Inferior parietal cortex (tissue), 1 donor: ENCODE data around the gene SLC66A1.
A peak's percentile ranks its signal among the peaks of the same experiment; 100 is the strongest.

Experiments
- DNase-seq: peaks from one replicate; pipeline ENCODE4 v3.0.0-alpha.2; 2016; ENCODE audit errors: extremely low spot score

Gene SLC66A1

GRCh38 chr1:19325368-19325957 lies 13.3 kb downstream of the SLC66A1 start:
- no peak for DNase-seq

- DNase-seq = no peak
Observed at GRCh38 chr1:19325958-19326747, 14.0 kb downstream of the SLC66A1 start.

GRCh38 chr1:19326748-19327065 lies 14.6 kb downstream of the SLC66A1 start:
- DNase-seq = no peak

- no peak for DNase-seq
Observed at GRCh38 chr1:19327301-19327700, 15.2 kb downstream of the SLC66A1 start.

- DNase-seq = no peak
Observed at GRCh38 chr1:19327736-19328135, 15.6 kb downstream of the SLC66A1 start.

- no peak for DNase-seq
Observed at GRCh38 chr1:19328486-19328885, 16.4 kb downstream of the SLC66A1 start.

GRCh38 chr1:19329188-19329587 lies 17.1 kb downstream of the SLC66A1 start:
- no peak for DNase-seq

- no peak for DNase-seq
Observed at GRCh38 chr1:19329611-19330010, 17.5 kb downstream of the SLC66A1 start.

DNA sequence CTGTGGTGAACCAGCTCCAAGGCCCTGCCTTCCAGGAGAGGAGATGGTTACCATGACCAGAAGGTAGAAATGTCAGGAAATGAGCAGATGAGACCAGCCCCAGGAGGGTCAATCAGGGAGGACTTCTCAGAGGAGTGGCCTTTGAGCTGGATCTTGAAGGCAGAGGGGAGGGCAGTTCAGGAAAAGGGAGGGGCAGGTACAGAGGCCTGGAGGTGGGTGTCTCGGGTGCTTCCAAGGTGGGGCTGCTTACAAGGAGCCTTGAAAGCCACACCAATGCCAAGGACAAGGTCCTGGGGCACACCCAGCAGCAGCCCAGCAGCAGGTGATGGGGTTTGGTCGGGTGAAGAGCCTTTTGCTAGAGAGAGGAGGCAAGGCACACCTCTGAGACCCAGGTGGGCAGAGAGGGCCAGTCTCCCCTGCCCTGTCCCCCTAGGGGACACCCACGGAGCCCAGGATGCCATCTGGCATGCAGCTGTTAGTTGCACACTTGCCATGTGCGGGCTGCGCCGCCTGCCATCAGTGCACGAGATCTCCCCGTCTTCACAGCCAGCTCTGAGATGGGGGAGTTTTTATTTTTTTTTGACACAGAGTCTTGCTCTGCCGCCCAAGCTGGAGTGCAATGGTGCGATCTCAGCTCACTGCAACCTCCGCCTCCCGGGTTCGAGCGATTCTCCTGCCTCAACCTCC lies 18.5 kb downstream of the SLC66A1 start:
- no peak for DNase-seq

DNA sequence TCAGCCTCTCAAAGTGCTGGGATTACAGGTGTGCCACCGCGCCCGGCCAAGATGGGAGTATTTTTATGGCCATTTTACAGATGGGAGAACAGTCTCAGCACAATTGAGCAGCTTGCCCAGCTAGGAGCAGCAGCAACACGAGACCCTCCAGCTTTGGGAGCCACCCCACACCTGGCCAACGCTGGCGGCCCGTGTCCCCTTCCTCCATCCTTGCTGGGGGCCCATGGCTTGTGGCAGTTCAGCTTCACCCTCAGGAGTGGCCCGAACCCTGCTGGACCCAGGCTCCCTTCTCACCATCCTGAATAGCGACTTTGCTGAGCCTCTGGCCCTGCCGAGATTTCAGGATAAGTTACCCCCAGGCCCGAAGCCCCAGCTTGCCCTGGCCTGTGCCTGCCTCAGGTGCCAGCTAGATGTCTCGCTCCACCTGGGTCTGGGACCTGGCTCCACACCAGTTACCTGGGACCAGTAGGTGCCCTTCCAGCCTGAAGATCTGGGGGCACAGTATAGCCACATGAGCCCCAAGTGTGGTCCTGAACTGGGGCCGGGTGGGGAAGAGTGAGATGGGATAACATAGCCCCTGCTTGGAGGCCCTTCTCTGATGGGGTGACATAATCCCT lies 19.2 kb downstream of the SLC66A1 start:
- no peak for DNase-seq

DNA sequence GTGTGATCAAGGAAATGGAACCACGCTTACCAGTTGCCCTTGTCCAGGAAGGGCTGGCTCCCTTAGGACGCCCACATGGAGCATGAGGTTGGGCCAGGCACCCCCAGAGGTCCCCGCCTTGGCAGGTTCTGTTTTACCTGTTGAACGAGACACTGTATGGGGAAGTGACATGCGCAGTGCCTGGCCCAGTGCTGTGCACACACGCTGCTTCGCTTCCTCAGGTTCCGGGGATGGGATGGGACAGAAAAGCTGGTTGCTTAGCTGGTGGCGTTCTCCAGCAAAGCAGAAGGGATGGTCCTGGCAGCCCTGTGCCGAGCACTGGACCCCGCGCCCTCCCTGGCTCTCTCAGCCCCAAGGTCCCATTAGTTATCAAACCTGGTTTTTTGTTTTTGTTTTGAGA lies 20.7 kb downstream of the SLC66A1 start:
- DNase-seq = no peak

DNA sequence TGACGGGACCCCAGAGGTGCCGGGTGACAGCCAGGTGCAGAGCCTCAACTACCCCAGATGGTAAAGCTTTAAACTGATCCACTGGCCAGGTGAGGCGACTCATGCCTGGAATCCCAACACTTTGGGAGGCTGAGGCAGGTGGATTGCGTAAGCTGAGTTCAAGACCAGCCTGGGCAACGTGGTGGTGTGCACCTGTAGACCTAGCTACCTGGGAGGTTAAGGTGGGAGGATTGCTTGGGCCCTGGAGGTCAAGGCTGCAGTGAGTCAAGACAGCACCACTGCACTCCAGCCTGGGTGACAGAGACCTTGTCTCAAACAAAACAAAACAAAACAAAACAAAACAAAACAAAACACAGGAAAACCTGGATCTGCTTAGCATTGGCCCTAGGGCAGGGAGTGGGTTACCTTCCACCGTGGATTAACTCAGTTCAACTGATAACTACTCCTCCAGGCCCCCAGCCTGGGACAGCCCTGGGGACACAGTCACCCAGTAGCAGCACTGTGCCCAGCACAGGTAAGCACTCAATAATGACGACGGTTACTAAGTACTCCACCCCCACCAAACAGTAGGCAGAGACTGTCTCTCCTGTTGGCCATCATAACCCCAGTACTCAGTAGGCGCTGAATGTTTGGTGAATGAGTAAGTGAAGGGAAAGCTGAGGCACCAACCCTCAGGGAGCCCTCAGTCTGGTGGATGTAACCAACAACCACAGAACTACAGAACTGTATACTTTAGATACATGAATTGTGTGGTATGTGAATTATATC lies 21.6 kb downstream of the SLC66A1 start:
- no peak for DNase-seq

DNA sequence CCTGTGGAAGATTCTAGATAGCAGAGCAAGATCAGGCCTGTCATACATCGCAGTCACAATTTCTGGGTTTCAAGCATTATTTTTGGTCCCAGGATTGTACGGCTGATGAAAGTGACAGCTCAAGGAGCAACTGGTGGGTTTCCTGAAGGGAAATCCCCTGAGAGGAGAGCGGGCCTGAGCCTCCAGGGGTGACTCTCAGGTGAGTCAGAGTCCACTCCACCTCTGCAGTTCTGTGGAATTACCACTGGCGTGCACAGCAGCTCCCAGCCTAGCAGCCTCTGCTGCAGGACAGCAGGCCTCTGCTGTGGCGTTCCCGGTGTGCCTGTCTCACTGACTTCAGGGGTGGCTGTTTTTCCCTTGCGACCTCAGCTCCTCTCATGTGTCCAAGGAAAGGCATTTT lies 24.4 kb downstream of the SLC66A1 start:
- no peak for DNase-seq

GRCh38 chr1:19337289-19337688 lies 25.2 kb downstream of the SLC66A1 start:
- DNase-seq = no peak

DNA sequence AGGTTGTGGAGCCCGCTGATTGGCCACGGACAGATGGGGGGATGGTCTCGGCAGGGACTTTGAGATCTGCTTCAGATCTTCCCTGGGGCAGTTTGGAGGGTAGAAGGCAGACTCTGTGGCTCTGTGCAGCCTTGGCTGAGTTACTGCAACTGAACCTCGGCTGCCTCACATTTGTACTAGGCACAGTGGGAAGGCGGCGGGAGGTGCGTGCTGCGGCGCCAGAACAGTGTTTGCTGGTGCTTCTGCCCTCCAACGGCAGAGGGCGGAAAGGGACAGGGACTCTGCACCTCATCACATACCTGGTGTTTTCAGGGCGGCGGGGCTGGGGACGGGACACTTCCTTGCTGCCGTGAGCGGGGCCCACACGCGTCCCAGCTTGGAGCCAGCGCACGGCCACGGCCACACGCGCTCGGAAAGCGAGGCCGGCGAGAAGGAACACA lies 26.2 kb downstream of the SLC66A1 start:
- DNase-seq = no peak

GRCh38 chr1:19339214-19339861 lies 27.2 kb downstream of the SLC66A1 start:
- DNase-seq = no peak

GRCh38 chr1:19340387-19340937 lies 28.3 kb downstream of the SLC66A1 start:
- no peak for DNase-seq

- DNase-seq = peak; percentile 68
Observed at GRCh38 chr1:19341201-19342061, 29.3 kb downstream of the SLC66A1 start.

- no peak for DNase-seq
Observed at GRCh38 chr1:19342062-19342750, 30.1 kb downstream of the SLC66A1 start.
